Endodermal cell (in vitro differentiated cells): Measurements from ENCODE around the gene FGF5. TPM values are rescaled to one million over a fixed set of nuclear protein-coding genes. Genes with fewer than 3 reads are reported as not detected.

Experiments used
- DNase-seq: peaks from one replicate; pipeline ENCODE4 v3.0.0-alpha.2; 2017
- H3K27ac ChIP-seq: 2 replicates; pipeline ENCODE4 v1.5.1; 2013; ENCODE audit warnings: mild to moderate bottlenecking, low read depth, low read length, moderate library complexity
- H3K27me3 ChIP-seq: 2 replicates; pipeline ENCODE4 v1.6.1; 2013; ENCODE audit warnings: mild to moderate bottlenecking, low read length, moderate library complexity; ENCODE audit not compliant: insufficient read depth, control insufficient read depth, poor library complexity, severe bottlenecking
- H3K36me3 ChIP-seq: 2 replicates; pipeline ENCODE4 v1.7.0; 2013; ENCODE audit warnings: mild to moderate bottlenecking, low read length, moderate library complexity; ENCODE audit not compliant: control insufficient read depth, insufficient read depth
- H3K4me1 ChIP-seq: one replicate; pipeline ENCODE4 v1.7.0; 2013; ENCODE audit warnings: low read length; ENCODE audit not compliant: control insufficient read depth, insufficient read depth
- H3K4me3 ChIP-seq: 2 replicates; pipeline ENCODE4 v1.5.1; 2013; ENCODE audit warnings: mild to moderate bottlenecking, low read length, moderate library complexity
- H3K9ac ChIP-seq: 2 replicates; pipeline ENCODE4 v1.6.1; 2013; ENCODE audit warnings: mild to moderate bottlenecking, low read length, moderate library complexity; ENCODE audit not compliant: poor library complexity, severe bottlenecking; ENCODE audit errors: extremely low read depth
- H3K9me3 ChIP-seq: 2 replicates; pipeline ENCODE4 v1.6.1; 2013; ENCODE audit warnings: mild to moderate bottlenecking, low read length, moderate library complexity; ENCODE audit not compliant: control insufficient read depth
- H3K27ac Mint-ChIP-seq: 2 replicates; pipeline ENCODE4 v1.8.0; 2020; ENCODE audit warnings: mixed read lengths
- H3K27me3 Mint-ChIP-seq: 2 replicates; pipeline ENCODE4 v1.8.0; 2021; ENCODE audit warnings: mild to moderate bottlenecking, mixed read lengths; ENCODE audit not compliant: insufficient read depth
- H3K36me3 Mint-ChIP-seq: 2 replicates; pipeline ENCODE4 v1.8.0; 2020; ENCODE audit warnings: low read depth, mixed read lengths
- H3K4me1 Mint-ChIP-seq: 2 replicates; pipeline ENCODE4 v1.8.0; 2020; ENCODE audit warnings: mixed read lengths
- H3K4me3 Mint-ChIP-seq: 2 replicates; pipeline ENCODE4 v1.8.0; 2020; ENCODE audit warnings: mild to moderate bottlenecking, moderate library complexity, mixed read lengths
- H3K9me3 Mint-ChIP-seq: 2 replicates; pipeline ENCODE4 v1.8.0; 2020; ENCODE audit warnings: mild to moderate bottlenecking, mixed read lengths
- CTCF ChIP-seq: fragments of 200-600 bp; sonication (generic); conservative IDR thresholded peaks from 2 replicates; pipeline ENCODE4 v1.5.0; 2021; ENCODE audit warnings: antibody characterized with exemption, mild to moderate bottlenecking
- WGBS, 2 experiments: methylation state at CpG; one replicate each; pipeline versions ENCODE4 v1.1.5 to v1.1.7; 2013; ENCODE audit warnings: missing lambda C conversion rate in 2 of 2, mixed read lengths in 1 of 2; ENCODE audit not compliant: insufficient coverage in 1 of 2, insufficient read length in 1 of 2; 5-methylcytosine and 5-hydroxymethylcytosine counted together
- total RNA-seq, 2 donors: library from RNA; stranded (reverse); fragmentation: NEBNext Ultra II Directional in 1 of 2; extraction: Animal tissue kit (Norgen Biotek cat#: 25700) in 1 of 2; gene quantifications; 2 replicates in 1 of 2; 3 replicates in 1 of 2; pipeline ENCODE4 v1.2.1, GENCODE V29; 2021

The FGF5 gene
- total RNA-seq, 2 donors from 2014 or later = 0.49 to 1.6 TPM

- H3K36me3 ChIP-seq = no peaks in the 10 kb centered on the region
- no peaks in the 10 kb centered on the region for H3K4me1 ChIP-seq
- H3K27me3 Mint-ChIP-seq = peaks cover 25% of the 10 kb centered on the region
- peaks cover 2% of the 10 kb centered on the region for H3K4me1 Mint-ChIP-seq
- WGBS, 2 experiments = 10 to 20% methylated on average over 2 to 10 of the region's 10 CpGs
- peak overlapping the region; percentile 90 for H3K4me3 ChIP-seq
- H3K27ac ChIP-seq = no peak overlapping the region
- H3K9ac ChIP-seq = no peak overlapping the region
- TF ChIP-seq CTCF = peak; percentile 69
- H3K9me3 Mint-ChIP-seq = no peaks in the 10 kb centered on the region
- peak overlapping the region; percentile 72 for H3K4me3 Mint-ChIP-seq
- H3K9me3 ChIP-seq = no peaks in the 10 kb centered on the region
- no peak overlapping the region for H3K27ac Mint-ChIP-seq
- no peaks in the 10 kb centered on the region for H3K36me3 Mint-ChIP-seq
- DNase-seq = peak; percentile 80
- peaks cover 50% of the 10 kb centered on the region for H3K27me3 ChIP-seq
These were observed 70.1 kb downstream of the FGF5 start for GRCh38 chr4:80336582-80336981.

- no peaks in the 10 kb centered on the region for H3K36me3 ChIP-seq
- Mint-ChIP-seq H3K27ac (no peak overlapping the region), H3K4me1 (peaks cover 2% of the 10 kb centered on the region), H3K4me3 (no peak overlapping the region), H3K27me3 (peaks cover 48% of the 10 kb centered on the region), H3K9me3 (peaks cover 8% of the 10 kb centered on the region), H3K36me3 (no peaks in the 10 kb centered on the region)
- no peak for DNase-seq
- H3K27me3 ChIP-seq = peaks cover 17% of the 10 kb centered on the region
- no peaks in the 10 kb centered on the region for H3K9me3 ChIP-seq
- no peak overlapping the region for H3K9ac ChIP-seq
- no peaks in the 10 kb centered on the region for H3K4me1 ChIP-seq
- no peak for TF ChIP-seq CTCF
- 81 to 94% methylated on average over 2 of the region's 2 CpGs for WGBS, 2 experiments
- no peak overlapping the region for H3K27ac ChIP-seq
- no peak overlapping the region for H3K4me3 ChIP-seq
These were observed 73.6 kb downstream of the FGF5 start for GRCh38 chr4:80340036-80340435.

Other genes starting within 250 kb of the FGF5 start
- gene ANTXR2, start 193.4 kb upstream of the FGF5 start, total RNA-seq = 10 to 100 TPM; 13.6 to 16.4 TPM
- not detected for gene PRDM8, start 69.2 kb upstream of the FGF5 start, total RNA-seq
- gene CFAP299, start 69.1 kb downstream of the FGF5 start, total RNA-seq = not detected